ENCODE results near the gene SREK1IP1. TPM values are rescaled to one million over a fixed set of nuclear protein-coding genes. Genes with fewer than 3 reads are reported as not detected.

The SREK1IP1 gene
- polyA plus RNA-seq, 10 donors = 8.6 to 14.2 (median 13.4) TPM

GRCh38 chr5:64690104-64690416 lies 78.4 kb downstream of the SREK1IP1 start:
- DNase-seq = no peak

- no peak for DNase-seq
Observed at GRCh38 chr5:64688965-64689364, 79.5 kb downstream of the SREK1IP1 start.

- DNase-seq = no peak
Observed at GRCh38 chr5:64688391-64688790, 80.1 kb downstream of the SREK1IP1 start.

GRCh38 chr5:64685866-64686265 lies 82.6 kb downstream of the SREK1IP1 start:
- no peak for DNase-seq

GRCh38 chr5:64682608-64683007 lies 85.9 kb downstream of the SREK1IP1 start:
- DNase-seq = no peak

- no peak for DNase-seq
Observed at GRCh38 chr5:64680289-64680688, 88.2 kb downstream of the SREK1IP1 start.

GRCh38 chr5:64678374-64678773 lies 90.1 kb downstream of the SREK1IP1 start:
- no peak for DNase-seq

- DNase-seq = no peak
Observed at GRCh38 chr5:64671678-64672077, 96.8 kb downstream of the SREK1IP1 start.

GRCh38 chr5:64670277-64670676 lies 98.2 kb downstream of the SREK1IP1 start:
- DNase-seq = no peak

Other genes starting within 250 kb of the SREK1IP1 start
- under 1 TPM in 8 of 10 donors, not detected in 2; 0.15 to 0.62 (median 0.38) TPM for gene SHISAL2B, start 78.2 kb downstream of the SREK1IP1 start, polyA plus RNA-seq (ENCODE audit: insufficient read length in 10 of 10)
- 10 to 100 TPM; 20.8 to 27.6 (median 24.6) TPM for gene CWC27, start 239 bp upstream of the SREK1IP1 start, polyA plus RNA-seq (ENCODE audit: insufficient read length in 10 of 10)